HG03175 (cell line): Measurements from ENCODE around the gene PXDC1.
"Not testable (repeated sequence)": the region's sequence is repeated elsewhere in the genome, so short reads cannot be mapped to it uniquely, and the experiment has no call there.

Experiments used
- ATAC-seq: cut with Tn5 transposase; IDR thresholded peaks from one replicate; pipeline ENCODE4 v1.9.1; 2021; ENCODE audit warnings: mild to moderate bottlenecking, moderate library complexity; ENCODE audit not compliant: unreplicated experiment

Gene PXDC1

GRCh38 chr6:3737149-3737830 lies 14.2 kb downstream of the PXDC1 start:
- no peak for ATAC-seq

DNA sequence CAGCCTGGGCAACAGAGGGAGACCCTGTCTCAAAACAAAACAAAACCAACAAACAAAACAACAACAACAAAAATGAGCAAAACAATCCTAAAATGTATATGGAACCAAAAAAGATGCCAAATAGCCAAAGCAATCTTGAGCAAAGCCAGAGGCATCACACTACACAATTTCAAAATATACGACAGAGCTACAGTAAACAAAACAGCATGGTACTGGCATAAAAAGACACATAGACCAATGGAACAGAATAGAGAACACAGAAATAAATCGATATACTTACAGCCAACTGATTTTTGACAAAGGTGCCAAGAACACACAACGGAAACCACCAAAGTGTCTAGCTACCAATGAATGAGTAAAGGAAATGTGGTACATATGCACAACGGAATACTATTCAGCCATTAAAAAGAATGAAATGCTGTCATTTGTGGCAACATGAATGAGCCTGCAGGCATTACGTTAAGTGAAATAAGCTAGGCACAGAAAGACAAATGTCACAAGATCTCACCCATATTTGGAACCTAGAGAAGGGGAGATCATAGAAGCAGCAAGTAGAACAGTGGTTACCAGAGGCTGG lies 16.4 kb downstream of the PXDC1 start:
- no peak for ATAC-seq

DNA sequence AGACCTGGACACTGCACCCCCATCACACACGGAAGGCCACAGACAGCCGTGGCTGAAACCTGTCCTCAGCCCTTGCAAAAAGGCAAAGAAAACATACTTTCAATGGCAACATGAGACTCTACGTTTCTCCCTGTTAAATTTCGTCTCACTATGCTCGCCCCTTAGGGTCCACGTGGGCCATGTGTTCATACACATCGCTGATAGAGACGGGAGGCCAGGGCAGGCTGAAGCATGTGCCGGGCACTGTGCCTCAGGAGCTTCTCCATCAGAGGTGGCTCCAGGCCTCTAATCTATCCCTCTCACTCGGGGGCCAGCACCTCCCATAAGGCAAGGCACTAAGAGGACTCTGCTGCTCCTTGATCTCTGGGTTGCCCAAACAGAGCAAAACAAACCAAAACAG lies 17.5 kb downstream of the PXDC1 start:
- ATAC-seq, result no peak

GRCh38 chr6:3733321-3733925 lies 18.1 kb downstream of the PXDC1 start:
- no peak for ATAC-seq

DNA sequence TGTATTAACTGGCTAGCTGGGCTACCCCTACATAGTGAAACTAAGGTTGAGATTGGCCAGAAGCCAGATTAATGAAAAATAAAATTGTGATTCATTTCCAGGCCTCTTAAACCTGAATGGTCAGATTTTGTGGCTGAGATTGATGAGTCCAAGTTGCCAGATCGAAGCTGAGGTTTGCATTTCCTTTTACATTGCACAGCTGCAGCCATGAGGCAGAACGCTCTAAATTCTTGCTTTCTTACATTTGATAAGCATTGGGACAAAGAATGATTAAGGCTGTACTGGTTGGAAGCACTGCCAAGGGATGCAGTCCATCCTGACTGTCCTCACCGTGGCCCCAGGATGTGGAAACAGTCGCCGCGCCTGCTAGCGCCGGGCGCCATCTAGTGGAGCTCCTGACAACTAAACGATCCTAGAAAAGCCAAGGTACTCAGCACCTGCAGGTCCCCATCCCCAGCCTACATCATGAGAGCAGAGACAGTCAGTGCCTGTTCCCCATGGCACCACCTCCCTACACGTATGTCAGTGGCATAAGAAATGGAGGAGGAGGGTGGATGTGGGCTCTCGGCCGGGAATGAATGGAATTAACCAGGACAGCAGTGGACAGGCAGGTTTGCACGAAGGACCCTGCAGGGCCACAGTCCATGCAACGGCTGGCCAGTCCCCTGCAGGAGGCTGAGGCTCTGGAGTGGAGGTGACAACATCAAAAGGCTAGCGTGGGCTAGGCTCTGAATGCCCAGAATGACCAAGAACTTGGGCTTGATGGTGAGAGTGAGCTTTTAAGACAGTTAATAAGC lies 19.0 kb downstream of the PXDC1 start:
- no peak for ATAC-seq

GRCh38 chr6:3731700-3732099 lies 19.8 kb downstream of the PXDC1 start:
- no peak for ATAC-seq

DNA sequence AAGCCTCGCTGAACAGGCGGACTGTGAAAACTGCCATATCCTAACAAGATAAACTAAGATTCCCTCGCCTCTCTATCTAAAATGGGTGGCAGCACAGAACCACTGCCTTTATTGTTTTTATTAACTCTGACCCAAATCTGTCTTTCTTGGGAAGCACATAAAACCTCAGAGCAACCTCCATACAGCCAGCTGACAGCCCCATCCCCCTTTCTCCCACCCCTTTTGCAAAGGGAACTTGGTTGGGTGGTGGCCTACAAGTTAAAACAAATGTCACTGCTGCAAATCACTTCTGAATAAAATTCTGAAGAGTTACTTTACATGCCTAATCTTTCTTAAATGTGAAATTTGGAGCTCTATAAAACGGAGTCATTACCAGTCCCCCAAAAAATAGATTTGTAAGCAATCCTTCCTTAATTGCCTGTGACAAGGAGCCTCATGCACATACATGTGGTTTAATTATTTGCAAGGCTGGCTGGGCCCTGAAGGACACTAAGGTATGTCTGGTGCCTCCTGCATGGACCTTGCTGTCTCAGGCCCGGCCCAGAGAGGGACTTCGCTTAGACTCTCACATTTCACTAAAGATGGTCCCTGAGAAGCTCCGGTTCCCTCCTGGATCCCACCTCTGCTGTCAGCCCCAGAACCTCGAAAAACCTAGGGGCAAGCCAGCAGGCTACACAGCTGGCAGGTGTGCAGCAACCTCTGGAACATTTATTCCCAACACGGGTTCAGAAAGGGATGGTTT lies 21.7 kb downstream of the PXDC1 start:
- no peak for ATAC-seq

GRCh38 chr6:3727593-3728108 lies 23.9 kb downstream of the PXDC1 start:
- no peak for ATAC-seq

GRCh38 chr6:3727036-3727435 lies 24.5 kb downstream of the PXDC1 start:
- ATAC-seq, result no peak

GRCh38 chr6:3726421-3726820 lies 25.1 kb downstream of the PXDC1 start:
- ATAC-seq, result no peak

DNA sequence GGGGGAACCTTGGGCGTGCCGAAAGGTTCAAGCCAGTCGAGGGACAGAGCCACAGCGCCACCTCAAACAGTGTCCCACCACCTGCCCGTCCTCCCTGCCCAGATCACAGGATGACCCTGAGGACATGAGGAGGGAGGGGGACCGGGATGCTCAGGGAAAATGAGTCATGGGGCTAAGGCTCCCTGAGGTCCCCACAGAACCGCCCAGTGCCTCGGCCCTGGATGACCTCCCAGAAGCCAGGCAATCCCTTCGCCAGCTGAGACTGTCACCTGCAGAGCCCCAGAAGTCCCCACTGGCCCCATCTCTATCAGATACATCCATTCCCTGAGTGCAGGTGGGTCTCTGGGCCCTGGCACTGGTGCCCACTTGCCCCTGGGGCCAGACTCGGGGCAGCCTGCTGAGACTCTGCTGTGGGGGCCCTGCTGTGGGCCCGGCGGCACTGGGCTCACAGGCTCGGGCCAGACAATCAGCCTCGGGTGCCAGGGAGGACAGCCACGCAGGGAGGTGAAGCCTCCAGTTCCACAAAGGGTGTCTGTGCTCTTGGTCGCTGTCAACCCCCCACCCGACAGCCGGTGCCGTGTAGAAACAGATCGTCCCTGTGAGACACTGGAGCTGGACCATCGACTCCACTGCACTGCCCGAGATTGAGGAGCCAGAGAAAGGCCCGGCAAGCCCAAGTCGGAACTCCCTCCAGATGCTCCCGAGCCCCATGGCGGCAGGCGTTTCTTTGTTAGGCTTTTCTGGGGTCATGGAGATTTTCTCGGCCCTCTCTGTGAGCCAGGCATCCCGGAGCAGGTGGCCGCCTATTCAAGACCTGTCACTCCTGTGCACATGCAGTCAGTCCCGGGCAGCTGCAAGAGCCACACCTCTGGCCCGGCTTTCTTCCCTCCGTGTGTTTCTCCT lies 26.1 kb downstream of the PXDC1 start:
- ATAC-seq, result no peak

DNA sequence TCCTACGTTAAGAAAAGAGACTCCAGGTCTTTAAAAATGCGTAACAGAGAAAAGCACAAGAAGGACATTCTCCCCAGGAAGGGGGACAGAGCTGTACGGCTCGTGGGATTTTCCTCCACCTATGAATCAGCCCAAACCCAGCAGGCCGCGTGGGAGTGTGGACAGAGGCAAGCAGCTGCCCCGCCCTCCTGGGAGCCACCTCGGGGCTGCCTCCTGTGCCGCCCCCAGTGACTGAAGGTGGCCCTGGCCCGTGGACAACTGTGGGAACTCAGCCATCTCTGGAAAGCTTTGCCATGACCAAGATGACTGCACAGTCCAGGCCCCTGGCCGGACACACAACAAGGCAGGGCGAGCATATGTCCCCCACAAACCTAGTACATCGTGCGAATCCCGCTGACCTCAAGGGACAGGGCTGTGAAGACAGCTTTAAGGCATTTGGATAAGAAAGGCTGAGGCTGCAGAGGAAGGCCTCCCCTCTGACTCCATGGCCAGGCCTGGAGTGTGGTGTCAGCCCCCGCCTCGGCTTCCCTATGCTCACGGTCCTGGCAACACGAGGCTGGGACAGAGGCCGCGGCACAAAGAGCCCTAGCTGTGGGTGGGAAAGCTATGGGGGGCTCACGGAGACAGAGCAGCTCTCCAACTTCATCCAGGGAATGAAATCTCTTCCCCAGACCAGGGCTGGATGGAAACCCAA lies 26.9 kb downstream of the PXDC1 start:
- ATAC-seq, result no peak

- no peak for ATAC-seq
Observed at GRCh38 chr6:3723966-3724365, 27.5 kb downstream of the PXDC1 start.

- ATAC-seq, result no peak
Observed at GRCh38 chr6:3723251-3723650, 28.3 kb downstream of the PXDC1 start.

GRCh38 chr6:3722785-3723184 lies 28.7 kb downstream of the PXDC1 start:
- ATAC-seq, result no peak

DNA sequence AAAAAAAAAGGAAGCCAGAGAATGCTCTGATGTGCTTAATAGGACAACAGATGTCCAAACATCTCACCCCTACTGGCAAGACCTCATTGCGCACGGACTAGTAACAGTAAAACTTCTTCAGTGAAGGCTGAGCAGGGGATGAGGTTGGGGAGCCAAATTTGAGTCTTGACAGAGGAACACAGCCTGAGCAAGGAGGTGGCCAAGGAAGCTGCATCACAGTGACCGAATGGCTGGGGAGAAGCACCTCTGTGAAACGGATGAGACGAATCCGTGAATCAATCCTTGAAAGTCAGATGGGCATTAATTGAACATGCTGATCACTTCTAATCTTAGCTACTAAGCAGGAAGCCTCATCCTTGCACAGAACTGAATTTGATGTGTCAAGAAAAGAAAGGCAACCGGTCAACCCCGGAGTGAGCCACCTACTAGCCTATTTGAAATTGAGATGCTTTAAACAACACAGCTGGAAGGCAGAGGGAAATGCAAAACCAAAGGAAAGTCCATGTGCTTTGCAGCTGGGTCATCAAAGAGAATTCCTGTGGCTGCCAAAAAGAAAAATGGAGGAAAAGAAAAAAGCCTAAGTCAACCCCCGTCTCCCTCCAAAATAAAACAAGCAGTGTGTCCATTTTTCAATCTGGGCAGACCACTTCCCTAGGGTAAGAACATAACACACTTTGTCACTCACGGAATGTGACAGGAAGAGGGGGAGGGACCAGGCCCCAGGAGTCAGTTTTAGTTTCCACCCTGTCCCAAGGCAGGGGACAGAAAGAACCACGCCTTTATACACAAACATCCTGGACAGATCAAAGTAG lies 29.5 kb downstream of the PXDC1 start:
- no peak for ATAC-seq

GRCh38 chr6:3720770-3721169 lies 30.7 kb downstream of the PXDC1 start:
- not testable (repeated sequence) for ATAC-seq
